Brain microvascular endothelial cell (primary cell): ENCODE results near the gene TTC16.
"Not testable (repeated sequence)": the region's sequence is repeated elsewhere in the genome, so short reads cannot be mapped to it uniquely, and the experiment has no call there.

Experiments used
- DNase-seq: peaks from one replicate; pipeline ENCODE4 v3.0.0-alpha.2; 2020
- H3K27ac ChIP-seq: fragments of 250-450 bp; sonication (Bioruptor Pico); 2 replicates; pipeline ENCODE4 v1.5.1; 2020; ENCODE audit warnings: mild to moderate bottlenecking, moderate library complexity
- H3K27me3 ChIP-seq: fragments of 250-450 bp; sonication (Bioruptor Pico); replicated peaks from 2 replicates; pipeline ENCODE4 v1.5.1; 2020; ENCODE audit warnings: mild to moderate bottlenecking
- H3K36me3 ChIP-seq: fragments of 250-450 bp; sonication (Bioruptor Pico); replicated peaks from 2 replicates; pipeline ENCODE4 v1.5.1; 2020; ENCODE audit warnings: mild to moderate bottlenecking
- H3K4me3 ChIP-seq: 2 replicates; pipeline ENCODE4 v1.5.1; 2011; ENCODE audit warnings: low read depth, mild to moderate bottlenecking, control low read depth, low read length, moderate library complexity
- CTCF ChIP-seq: IDR thresholded peaks from 2 replicates; pipeline ENCODE4 v1.5.1; 2011; ENCODE audit warnings: low read depth, mild to moderate bottlenecking, moderate library complexity, low read length, control low read depth, inconsistent platforms; ENCODE audit errors: missing control alignments
- in situ Hi-C: cut with HindIII; loops from 2 replicates; pipeline ENCODE4 v1.10.0; 2017; ENCODE audit warnings: low sequenced_read_pairs, low pct_ligation_motif_present

Gene TTC16

GRCh38 chr9:127778280-127779135, 62.6 kb downstream of the TTC16 start, which contains the start of gene SH2D3C:
Gene SH2D3C (minus strand): TSS chr9:127778666. CDS start chr9:127778627, 39 bp downstream.
- H3K4me3 ChIP-seq = no peak within 1 kb of the TSS
- in situ Hi-C loops = no loop called here
- no peaks in the 10 kb centered on the region for H3K27me3 ChIP-seq
- no peak for DNase-seq
- no peak within 1 kb of the TSS for H3K27ac ChIP-seq
- TF ChIP-seq CTCF = no peak
- no peaks in the 10 kb centered on the region for H3K36me3 ChIP-seq

- H3K4me3 ChIP-seq = no peak overlapping the region
- no peaks in the 10 kb centered on the region for H3K36me3 ChIP-seq
- H3K27ac ChIP-seq = no peak overlapping the region
- no peak for TF ChIP-seq CTCF
- no peaks in the 10 kb centered on the region for H3K27me3 ChIP-seq
- in situ Hi-C loops = no loop called here
- DNase-seq = no peak
Observed at GRCh38 chr9:127779136-127779981, 63.5 kb downstream of the TTC16 start.

GRCh38 chr9:127780126-127780885, 64.4 kb downstream of the TTC16 start:
- DNase-seq = no peak
- Histone ChIP-seq H3K27me3 (no peaks in the 10 kb centered on the region), H3K36me3 (no peaks in the 10 kb centered on the region), H3K27ac (no peak overlapping the region), H3K4me3 (no peak overlapping the region)
- in situ Hi-C loops = no loop called here
- TF ChIP-seq CTCF = no peak

- in situ Hi-C loops, DNase-seq: not testable (repeated sequence)
Observed at GRCh38 chr9:127780909-127781308, 65.0 kb downstream of the TTC16 start.

More at GRCh38 chr9:127780909-127781308, 65.0 kb downstream of the TTC16 start:
- H3K36me3 ChIP-seq, H3K4me3 ChIP-seq, H3K27me3 ChIP-seq, H3K27ac ChIP-seq: not testable (repeated sequence)
